ENCODE measurements around the gene TMEM87B. TPM values are rescaled to one million over a fixed set of nuclear protein-coding genes. Genes with fewer than 3 reads are reported as not detected.

The TMEM87B gene
- total and polyA plus RNA-seq, 7 experiments from 2014 or later: 7.3 to 26.9 (median 15.4) TPM

GRCh38 chr2:112141626-112142007 is 86.5 kb downstream of the TMEM87B start:
- no peaks in the 10 kb centered on the region for H3K27me3 ChIP-seq (ENCODE audit: control insufficient read depth in 2 of 2, insufficient read depth in 2 of 2, low read length in 2 of 2)
- no peak overlapping the region for H3K27ac Mint-ChIP-seq

GRCh38 chr2:112142525-112143078 is 87.5 kb downstream of the TMEM87B start:
- Histone ChIP-seq H3K27me3 (ENCODE audit: control insufficient read depth in 2 of 2, insufficient read depth in 2 of 2, low read length in 2 of 2) (no peaks in the 10 kb centered on the region), H3K27ac (ENCODE audit: low read depth, low read length) (no peak overlapping the region), H3K4me3 (ENCODE audit: low read length) (no peak overlapping the region), H3K36me3 (ENCODE audit: control insufficient read depth in 2 of 3, insufficient read depth in 3 of 3, low read length in 3 of 3) (no peaks in the 10 kb centered on the region), H3K9me3 (ENCODE audit: control insufficient read depth in 2 of 3, low read length in 3 of 3) (no peaks in the 10 kb centered on the region), H3K4me1 (ENCODE audit: control insufficient read depth in 2 of 2, insufficient read depth in 2 of 2, low read length in 2 of 2) (no peaks in the 10 kb centered on the region)
- Mint-ChIP-seq H3K27me3 (peaks cover under 1 to 23% (median 11%) of the 10 kb centered on the region in 5 donors), H3K9me3 (no peaks in the 10 kb centered on the region), H3K36me3 (peaks cover 0 to under 1% (median 0%) of the 10 kb centered on the region in 5 donors), H3K4me1 (peaks cover 4 to 11% (median 4%) of the 10 kb centered on the region in 7 donors), H3K27ac (peak overlapping the region in 1 of 9 donors; percentile 18), H3K4me3 (no peak overlapping the region)
- ATAC-seq: no peak
- intact Hi-C loops (cut with micrococcal nuclease): no loop called here
- POLR2A ChIA-PET: no interaction called here
- peak in 1 of 9 donors; percentile 3 for DNase-seq
- CTCF ChIA-PET: no interaction called here

More at GRCh38 chr2:112141626-112142007, 86.5 kb downstream of the TMEM87B start:
- intact Hi-C loops (cut with micrococcal nuclease): no loop called here
- Histone ChIP-seq H3K36me3 (ENCODE audit: control insufficient read depth in 2 of 3, insufficient read depth in 3 of 3, low read length in 3 of 3) (no peaks in the 10 kb centered on the region), H3K27ac (ENCODE audit: low read depth, low read length) (no peak overlapping the region), H3K4me3 (ENCODE audit: low read length) (no peak overlapping the region), H3K9me3 (ENCODE audit: control insufficient read depth in 2 of 3, low read length in 3 of 3) (no peaks in the 10 kb centered on the region), H3K4me1 (ENCODE audit: control insufficient read depth in 2 of 2, insufficient read depth in 2 of 2, low read length in 2 of 2) (no peaks in the 10 kb centered on the region)
- peaks cover 6 to 26% (median 17%) of the 10 kb centered on the region in 5 donors for H3K27me3 Mint-ChIP-seq
- DNase-seq (peak in 1 of 9 donors; percentile 16), ATAC-seq (no peak)
- H3K36me3 Mint-ChIP-seq: peaks cover 0 to 3% (median 0%) of the 10 kb centered on the region in 5 donors
- peaks cover 8 to 14% (median 8%) of the 10 kb centered on the region in 7 donors for H3K4me1 Mint-ChIP-seq
- peak overlapping the region in 1 of 10 donors; percentile 29 for H3K4me3 Mint-ChIP-seq
- CTCF ChIA-PET: no interaction called here
- POLR2A ChIA-PET: no interaction called here
- no peaks in the 10 kb centered on the region for H3K9me3 Mint-ChIP-seq

GRCh38 chr2:112143150-112143549 is 88.1 kb downstream of the TMEM87B start:
- Mint-ChIP-seq H3K9me3 (no peaks in the 10 kb centered on the region), H3K4me1 (peaks cover 0 to 6% (median 0%) of the 10 kb centered on the region in 7 donors), H3K4me3 (no peak overlapping the region), H3K27ac (peak overlapping the region in 1 of 9 donors; percentile 18), H3K36me3 (no peaks in the 10 kb centered on the region), H3K27me3 (peaks cover 0 to 20% (median 7%) of the 10 kb centered on the region in 5 donors)
- Histone ChIP-seq H3K9me3 (ENCODE audit: control insufficient read depth in 2 of 3, low read length in 3 of 3) (no peaks in the 10 kb centered on the region), H3K4me1 (ENCODE audit: control insufficient read depth in 2 of 2, insufficient read depth in 2 of 2, low read length in 2 of 2) (no peaks in the 10 kb centered on the region), H3K27me3 (ENCODE audit: control insufficient read depth in 2 of 2, insufficient read depth in 2 of 2, low read length in 2 of 2) (no peaks in the 10 kb centered on the region), H3K36me3 (ENCODE audit: control insufficient read depth in 2 of 3, insufficient read depth in 3 of 3, low read length in 3 of 3) (no peaks in the 10 kb centered on the region), H3K27ac (ENCODE audit: low read depth, low read length) (no peak overlapping the region), H3K4me3 (ENCODE audit: low read length) (no peak overlapping the region)
- peak in 1 of 9 donors; percentile 12 for DNase-seq
- intact Hi-C loops (cut with micrococcal nuclease): no loop called here
- ChIA-PET POLR2A (no interaction called here), CTCF (no interaction called here)
- ATAC-seq: no peak

GRCh38 chr2:112144966-112145365 is 89.9 kb downstream of the TMEM87B start:
- peaks cover 0 to 2% (median 0%) of the 10 kb centered on the region in 11 donors for H3K9me3 Mint-ChIP-seq
- ChIA-PET POLR2A (no interaction called here), CTCF (no interaction called here)
- intact Hi-C loops (cut with micrococcal nuclease): no loop called here
- ATAC-seq (no peak), DNase-seq (no peak)
- no peak overlapping the region for H3K4me3 ChIP-seq (ENCODE audit: low read length)
- no peaks in the 10 kb centered on the region for H3K36me3 Mint-ChIP-seq
- H3K9me3 ChIP-seq (ENCODE audit: control insufficient read depth in 2 of 3, low read length in 3 of 3): no peaks in the 10 kb centered on the region
- no peak overlapping the region for H3K4me3 Mint-ChIP-seq
- no peaks in the 10 kb centered on the region for H3K4me1 ChIP-seq (ENCODE audit: control insufficient read depth in 2 of 2, insufficient read depth in 2 of 2, low read length in 2 of 2)
- H3K27me3 ChIP-seq (ENCODE audit: control insufficient read depth in 2 of 2, insufficient read depth in 2 of 2, low read length in 2 of 2): no peaks in the 10 kb centered on the region
- peaks cover 0 to 6% (median 0%) of the 10 kb centered on the region in 7 donors for H3K4me1 Mint-ChIP-seq
- H3K27ac ChIP-seq (ENCODE audit: low read depth, low read length): no peak overlapping the region
- no peaks in the 10 kb centered on the region for H3K36me3 ChIP-seq (ENCODE audit: control insufficient read depth in 2 of 3, insufficient read depth in 3 of 3, low read length in 3 of 3)
- peaks cover 0 to 16% (median 7%) of the 10 kb centered on the region in 5 donors for H3K27me3 Mint-ChIP-seq
- H3K27ac Mint-ChIP-seq: no peak overlapping the region

- H3K27ac Mint-ChIP-seq: no peak overlapping the region
- no peak overlapping the region for H3K4me3 ChIP-seq (ENCODE audit: low read length)
- no peak overlapping the region for H3K4me3 Mint-ChIP-seq
- no peaks in the 10 kb centered on the region for H3K36me3 ChIP-seq (ENCODE audit: control insufficient read depth in 2 of 3, insufficient read depth in 3 of 3, low read length in 3 of 3)
- no peak for DNase-seq
- peaks cover 0 to 2% (median 0%) of the 10 kb centered on the region in 11 donors for H3K9me3 Mint-ChIP-seq
- H3K27me3 ChIP-seq (ENCODE audit: control insufficient read depth in 2 of 2, insufficient read depth in 2 of 2, low read length in 2 of 2): no peaks in the 10 kb centered on the region
- no peaks in the 10 kb centered on the region for H3K4me1 ChIP-seq (ENCODE audit: control insufficient read depth in 2 of 2, insufficient read depth in 2 of 2, low read length in 2 of 2)
- ChIA-PET POLR2A (interaction anchor here (0.6 to 1.3 kb wide), 4 partner anchors 10 to 104 kb away, joined by 3 to 4 read pairs (median 4); no protein-coding TSS in a partner anchor), CTCF (interaction anchor here (0.6 to 0.7 kb wide), 2 partner anchors 30 to 1697 kb away, joined by 3 to 4 read pairs; no protein-coding TSS in a partner anchor)
- intact Hi-C loops (cut with micrococcal nuclease): no loop called here
- no peak overlapping the region for H3K27ac ChIP-seq (ENCODE audit: low read depth, low read length)
- H3K27me3 Mint-ChIP-seq: peaks cover 0 to 8% (median 0%) of the 10 kb centered on the region in 5 donors
- no peaks in the 10 kb centered on the region for H3K4me1 Mint-ChIP-seq
- H3K36me3 Mint-ChIP-seq: no peaks in the 10 kb centered on the region
- no peaks in the 10 kb centered on the region for H3K9me3 ChIP-seq (ENCODE audit: control insufficient read depth in 2 of 3, low read length in 3 of 3)
- no peak for ATAC-seq
Measured at GRCh38 chr2:112147382-112148168, 92.5 kb downstream of the TMEM87B start.

- ATAC-seq: no peak
- ChIA-PET POLR2A (interaction anchor here (0.6 to 1.3 kb wide), 4 partner anchors 11 to 103 kb away, joined by 3 to 4 read pairs (median 4); no protein-coding TSS in a partner anchor), CTCF (interaction anchor here (0.7 kb wide), 1 partner anchor 31 kb away, joined by 3 read pairs; no protein-coding TSS in a partner anchor)
- peaks cover 0 to 4% (median 0%) of the 10 kb centered on the region in 7 donors for H3K4me1 Mint-ChIP-seq
- H3K36me3 ChIP-seq (ENCODE audit: control insufficient read depth in 2 of 3, insufficient read depth in 3 of 3, low read length in 3 of 3): no peaks in the 10 kb centered on the region
- no peak overlapping the region for H3K27ac ChIP-seq (ENCODE audit: low read depth, low read length)
- intact Hi-C loops (cut with micrococcal nuclease): no loop called here
- H3K27ac Mint-ChIP-seq: no peak overlapping the region
- H3K9me3 Mint-ChIP-seq: peaks cover 0 to 2% (median 0%) of the 10 kb centered on the region in 11 donors
- H3K4me3 Mint-ChIP-seq: no peak overlapping the region
- no peaks in the 10 kb centered on the region for H3K36me3 Mint-ChIP-seq
- H3K4me3 ChIP-seq (ENCODE audit: low read length): no peak overlapping the region
- H3K4me1 ChIP-seq (ENCODE audit: control insufficient read depth in 2 of 2, insufficient read depth in 2 of 2, low read length in 2 of 2): no peaks in the 10 kb centered on the region
- H3K27me3 ChIP-seq (ENCODE audit: control insufficient read depth in 2 of 2, insufficient read depth in 2 of 2, low read length in 2 of 2): no peaks in the 10 kb centered on the region
- DNase-seq: no peak
- peaks cover 0 to 6% (median 0%) of the 10 kb centered on the region in 5 donors for H3K27me3 Mint-ChIP-seq
- no peaks in the 10 kb centered on the region for H3K9me3 ChIP-seq (ENCODE audit: control insufficient read depth in 2 of 3, low read length in 3 of 3)
Measured at GRCh38 chr2:112148477-112148876, 93.4 kb downstream of the TMEM87B start.
